Lower lobe of right lung (tissue), 2 donors: Measurements from ENCODE around the gene CTCFL. TPM values are rescaled to one million over a fixed set of nuclear protein-coding genes. Genes with fewer than 3 reads are reported as not detected.
A peak's percentile ranks its signal among the peaks of the same experiment; 100 is the strongest.
"Not testable (repeated sequence)": the region's sequence is repeated elsewhere in the genome, so short reads cannot be mapped to it uniquely, and the experiment has no call there.

Experiments
- ATAC-seq, 2 donors: fragments of 200-7000 bp; cut with Tn5 transposase; one replicate each; pipeline ENCODE4 v1.9.1; 2020 to 2022; ENCODE audit warnings: mild to moderate bottlenecking in 2 of 2, moderate library complexity in 2 of 2
- DNase-seq: peaks from one replicate; pipeline ENCODE4 v3.0.0-alpha.2; 2020
- H3K27ac ChIP-seq: fragments of 200-600 bp; one replicate; pipeline ENCODE4 v1.8.0; 2022
- H3K27me3 ChIP-seq: fragments of 200-600 bp; one replicate; pipeline ENCODE4 v1.8.0; 2022; ENCODE audit warnings: low read depth
- H3K36me3 ChIP-seq: fragments of 200-600 bp; one replicate; pipeline ENCODE4 v1.8.0; 2022; ENCODE audit warnings: mild to moderate bottlenecking
- H3K4me1 ChIP-seq: fragments of 200-600 bp; one replicate; pipeline ENCODE4 v1.8.0; 2022
- H3K4me3 ChIP-seq: fragments of 200-600 bp; one replicate; pipeline ENCODE4 v1.8.0; 2022; ENCODE audit warnings: mild to moderate bottlenecking
- H3K9me3 ChIP-seq: fragments of 200-600 bp; one replicate; pipeline ENCODE4 v1.8.0; 2022
- intact Hi-C: fragments of 100-400 bp; cut with DNase I; formaldehyde crosslinking; loops from one replicate; pipeline ENCODE4 v1.11.0; 2022
- total RNA-seq: library from RNA; stranded (reverse); fragmentation: NEBNext Ultra II Directional; extraction: Animal tissue kit (Norgen Biotek cat#: 25700); gene quantifications from one replicate; pipeline ENCODE4 v1.2.1, GENCODE V29; 2021
- TF ChIP-seq, protein P1 (sequence below): fragments of 200-600 bp; IDR thresholded peaks from one replicate; pipeline ENCODE4 v1.8.0; 2022; ENCODE audit warnings: antibody characterized with exemption, mild to moderate bottlenecking
- donor health status: DM: no; HTN: yes; CAD: no; lungs with severe emphysema.

CTCFL gene
- total RNA-seq, 1 donor from 2014 or later: not detected

DNA sequence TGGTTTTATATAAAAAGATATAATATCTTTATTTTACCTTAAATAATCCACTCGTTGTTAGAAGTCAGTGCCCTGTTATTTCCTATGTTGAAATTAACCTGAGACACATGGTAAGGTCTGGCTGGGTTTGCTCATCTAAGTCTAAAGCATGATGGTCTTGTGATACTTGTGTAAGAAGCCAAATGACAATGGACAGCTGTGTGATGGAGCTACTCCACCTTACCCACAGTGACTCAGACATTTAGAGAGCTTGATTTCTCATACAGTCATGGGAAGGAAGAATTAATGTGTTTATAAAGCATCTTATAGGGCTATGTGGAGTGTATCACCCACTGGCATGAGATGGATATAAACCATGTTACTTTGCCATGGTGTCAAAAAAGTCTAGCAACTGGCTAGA lies 11.7 kb downstream of the CTCFL start:
- Histone ChIP-seq H3K4me3 (no peak overlapping the region), H3K9me3 (no peaks in the 10 kb centered on the region), H3K27ac (no peak overlapping the region), H3K4me1 (peaks cover 20% of the 10 kb centered on the region), H3K27me3 (no peaks in the 10 kb centered on the region), H3K36me3 (no peaks in the 10 kb centered on the region)
- DNase-seq (no peak), ATAC-seq (no peak)
- intact Hi-C loops: loop anchor here (5.0 kb wide), 2 partner anchors 79 to 694 kb away; no protein-coding TSS in a partner anchor
- TF ChIP-seq, protein P1, sequence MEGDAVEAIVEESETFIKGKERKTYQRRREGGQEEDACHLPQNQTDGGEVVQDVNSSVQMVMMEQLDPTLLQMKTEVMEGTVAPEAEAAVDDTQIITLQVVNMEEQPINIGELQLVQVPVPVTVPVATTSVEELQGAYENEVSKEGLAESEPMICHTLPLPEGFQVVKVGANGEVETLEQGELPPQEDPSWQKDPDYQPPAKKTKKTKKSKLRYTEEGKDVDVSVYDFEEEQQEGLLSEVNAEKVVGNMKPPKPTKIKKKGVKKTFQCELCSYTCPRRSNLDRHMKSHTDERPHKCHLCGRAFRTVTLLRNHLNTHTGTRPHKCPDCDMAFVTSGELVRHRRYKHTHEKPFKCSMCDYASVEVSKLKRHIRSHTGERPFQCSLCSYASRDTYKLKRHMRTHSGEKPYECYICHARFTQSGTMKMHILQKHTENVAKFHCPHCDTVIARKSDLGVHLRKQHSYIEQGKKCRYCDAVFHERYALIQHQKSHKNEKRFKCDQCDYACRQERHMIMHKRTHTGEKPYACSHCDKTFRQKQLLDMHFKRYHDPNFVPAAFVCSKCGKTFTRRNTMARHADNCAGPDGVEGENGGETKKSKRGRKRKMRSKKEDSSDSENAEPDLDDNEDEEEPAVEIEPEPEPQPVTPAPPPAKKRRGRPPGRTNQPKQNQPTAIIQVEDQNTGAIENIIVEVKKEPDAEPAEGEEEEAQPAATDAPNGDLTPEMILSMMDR: no peak

DNA sequence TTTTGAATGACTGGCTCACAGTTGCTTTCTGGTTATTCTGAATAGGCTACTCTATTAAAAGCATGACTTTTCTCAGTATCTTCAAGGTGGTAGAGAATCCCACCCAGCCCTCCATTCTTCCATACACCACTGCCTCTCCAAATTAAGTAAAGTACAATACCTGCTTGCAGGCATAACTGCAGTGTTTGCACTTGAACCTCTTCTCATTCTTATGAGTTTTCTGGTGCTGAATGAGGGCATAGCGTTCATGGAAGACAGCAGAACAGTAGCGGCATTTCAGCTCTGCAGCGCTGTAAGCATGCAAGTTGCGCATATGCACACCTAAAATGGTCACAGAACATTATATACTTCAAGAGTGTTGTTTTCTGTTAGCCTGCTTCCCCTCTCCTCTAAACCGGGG lies 12.5 kb downstream of the CTCFL start:
- H3K27ac ChIP-seq: no peak overlapping the region
- no peaks in the 10 kb centered on the region for H3K27me3 ChIP-seq
- TF ChIP-seq, protein P1: no peak
- peak; percentile 24 to 52 for ATAC-seq
- DNase-seq: no peak
- intact Hi-C loops: loop anchor here (5.0 kb wide), 2 partner anchors 80 to 695 kb away; no protein-coding TSS in a partner anchor
- H3K4me3 ChIP-seq: no peak overlapping the region
- no peaks in the 10 kb centered on the region for H3K9me3 ChIP-seq
- peaks cover 20% of the 10 kb centered on the region for H3K4me1 ChIP-seq
- no peaks in the 10 kb centered on the region for H3K36me3 ChIP-seq

DNA sequence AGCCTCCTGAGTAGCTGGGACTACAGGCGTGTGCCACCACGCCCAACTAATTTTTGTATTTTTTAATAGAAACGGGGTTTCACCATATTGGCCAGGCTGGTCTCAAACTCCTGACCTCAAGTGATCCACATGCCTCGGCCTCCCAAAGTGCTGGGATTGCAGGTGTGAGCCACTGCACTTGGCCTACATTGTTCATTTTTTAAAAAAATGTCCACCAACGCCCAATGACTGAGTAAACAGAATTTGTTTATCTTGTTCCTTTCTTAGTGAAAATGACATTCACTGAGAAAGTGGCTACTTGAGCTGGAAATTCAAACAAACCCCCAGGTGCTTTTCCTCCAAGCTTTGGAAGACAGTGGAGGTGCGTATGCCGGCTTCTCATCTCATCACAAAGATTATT lies 13.2 kb downstream of the CTCFL start:
- intact Hi-C loops: loop anchor here (5.0 kb wide), 2 partner anchors 81 to 696 kb away; no protein-coding TSS in a partner anchor
- not testable (repeated sequence) for DNase-seq, H3K27ac ChIP-seq, H3K4me3 ChIP-seq, H3K27me3 ChIP-seq, H3K36me3 ChIP-seq, H3K9me3 ChIP-seq
- peaks cover 20% of the 10 kb centered on the region for H3K4me1 ChIP-seq
- peak; percentile 46 to 72 for ATAC-seq

DNA sequence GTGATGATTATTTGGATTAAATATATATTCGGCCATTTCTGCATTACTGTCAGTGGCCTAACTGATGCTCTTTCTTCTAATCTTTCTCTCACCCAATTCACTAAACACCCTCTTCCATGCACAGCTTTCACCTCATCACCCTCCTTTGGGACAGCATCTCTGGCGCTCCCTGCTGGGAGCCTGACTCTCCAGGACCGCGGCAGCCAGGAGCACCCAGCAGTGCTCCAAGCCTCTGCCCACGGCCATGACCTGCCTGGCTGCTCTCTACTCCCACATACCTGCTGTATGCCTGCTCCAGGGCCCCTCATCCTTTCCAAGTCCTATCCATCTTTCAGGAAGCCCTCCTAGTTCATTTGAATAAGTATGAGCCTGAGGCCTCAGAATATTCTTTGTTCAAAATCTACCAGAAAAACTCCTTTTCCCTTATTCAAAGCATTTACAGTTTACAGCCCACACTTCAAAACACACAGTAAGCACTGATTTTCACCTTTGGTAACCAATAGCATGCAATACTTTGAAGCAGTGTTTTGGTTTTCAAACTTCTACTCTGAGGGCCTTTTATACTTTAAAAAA lies 15.2 kb downstream of the CTCFL start:
- no peak for DNase-seq
- intact Hi-C loops: loop anchor here (5.0 kb wide), 2 partner anchors 83 to 698 kb away; no protein-coding TSS in a partner anchor

DNA sequence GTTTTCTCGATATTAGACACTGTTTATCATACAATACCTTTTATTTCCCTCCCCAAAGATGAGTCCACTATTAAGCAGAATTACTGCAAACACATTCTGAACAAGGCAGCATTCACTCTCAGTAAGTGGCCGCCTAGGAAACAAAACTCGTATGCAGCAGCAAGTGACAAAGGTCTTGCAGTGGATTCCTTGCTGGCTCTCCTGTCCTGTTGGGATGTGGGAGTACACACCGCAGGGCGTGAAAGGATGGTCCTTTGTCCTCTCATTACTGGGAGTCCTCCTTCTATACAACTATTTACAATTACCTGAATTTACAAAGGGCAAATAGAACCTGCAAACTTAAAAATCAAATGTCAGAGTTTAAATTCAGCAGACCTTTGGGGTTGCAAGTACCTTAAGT lies 16.1 kb downstream of the CTCFL start:
- Histone ChIP-seq H3K4me3 (no peak overlapping the region), H3K27me3 (no peaks in the 10 kb centered on the region), H3K27ac (no peak overlapping the region), H3K4me1 (peaks cover 13% of the 10 kb centered on the region), H3K36me3 (no peaks in the 10 kb centered on the region), H3K9me3 (no peaks in the 10 kb centered on the region)
- DNase-seq: no peak
- no peak for ATAC-seq
- TF ChIP-seq, protein P1: no peak
- intact Hi-C loops: no loop called here

More for the DNA sequence above, 15.2 kb downstream of the CTCFL start:
- Histone ChIP-seq H3K36me3 (no peaks in the 10 kb centered on the region), H3K27ac (no peak overlapping the region), H3K4me3 (no peak overlapping the region), H3K27me3 (no peaks in the 10 kb centered on the region), H3K4me1 (peaks cover 20% of the 10 kb centered on the region), H3K9me3 (no peaks in the 10 kb centered on the region)
- TF ChIP-seq, protein P1: peak; percentile 20
- peak in 1 of 2 donors; percentile 36 for ATAC-seq

DNA sequence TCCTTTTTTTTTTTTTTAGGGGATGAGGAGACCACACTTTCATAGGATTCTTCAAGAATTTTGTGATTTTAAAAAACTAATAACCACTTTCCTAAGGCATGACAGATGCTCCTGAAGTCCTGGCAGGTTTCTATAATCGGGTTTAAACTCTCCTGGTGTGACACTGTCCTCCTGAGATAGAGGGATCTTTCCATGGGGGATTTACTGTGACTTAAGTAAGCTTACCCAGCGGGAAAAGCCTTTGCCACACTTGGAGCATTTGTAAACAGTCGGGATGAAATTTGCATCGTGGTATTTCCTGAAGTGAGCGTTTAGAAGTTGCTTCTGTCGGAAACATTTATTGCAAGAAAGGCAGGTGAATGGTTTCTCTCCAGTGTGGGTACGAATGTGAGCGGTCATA lies 16.6 kb downstream of the CTCFL start:
- TF ChIP-seq, protein P1: no peak
- intact Hi-C loops: no loop called here
- no peaks in the 10 kb centered on the region for H3K27me3 ChIP-seq

More for the DNA sequence above, 16.6 kb downstream of the CTCFL start:
- Histone ChIP-seq H3K4me3 (no peak overlapping the region), H3K9me3 (no peaks in the 10 kb centered on the region), H3K36me3 (no peaks in the 10 kb centered on the region), H3K27ac (no peak overlapping the region), H3K4me1 (peaks cover 12% of the 10 kb centered on the region)
- DNase-seq (no peak), ATAC-seq (no peak)
